Choroid plexus epithelial cell (primary cell): ENCODE measurements around the gene ZNF564.

Source experiments
- DNase-seq: peaks from one replicate; pipeline ENCODE4 v3.0.0-alpha.2; 2010; ENCODE audit warnings: low read depth
- H3K4me3 ChIP-seq: 2 replicates; pipeline ENCODE4 v1.5.1; 2011; ENCODE audit warnings: low read depth, mild to moderate bottlenecking, control low read depth, low read length, moderate library complexity
- TF ChIP-seq, protein P1 (sequence below): conservative IDR thresholded peaks from 2 replicates; pipeline ENCODE4 v1.5.1; 2011; ENCODE audit warnings: low read depth, mild to moderate bottlenecking, control low read depth, inconsistent platforms, low read length, moderate library complexity

Gene ZNF564

DNA sequence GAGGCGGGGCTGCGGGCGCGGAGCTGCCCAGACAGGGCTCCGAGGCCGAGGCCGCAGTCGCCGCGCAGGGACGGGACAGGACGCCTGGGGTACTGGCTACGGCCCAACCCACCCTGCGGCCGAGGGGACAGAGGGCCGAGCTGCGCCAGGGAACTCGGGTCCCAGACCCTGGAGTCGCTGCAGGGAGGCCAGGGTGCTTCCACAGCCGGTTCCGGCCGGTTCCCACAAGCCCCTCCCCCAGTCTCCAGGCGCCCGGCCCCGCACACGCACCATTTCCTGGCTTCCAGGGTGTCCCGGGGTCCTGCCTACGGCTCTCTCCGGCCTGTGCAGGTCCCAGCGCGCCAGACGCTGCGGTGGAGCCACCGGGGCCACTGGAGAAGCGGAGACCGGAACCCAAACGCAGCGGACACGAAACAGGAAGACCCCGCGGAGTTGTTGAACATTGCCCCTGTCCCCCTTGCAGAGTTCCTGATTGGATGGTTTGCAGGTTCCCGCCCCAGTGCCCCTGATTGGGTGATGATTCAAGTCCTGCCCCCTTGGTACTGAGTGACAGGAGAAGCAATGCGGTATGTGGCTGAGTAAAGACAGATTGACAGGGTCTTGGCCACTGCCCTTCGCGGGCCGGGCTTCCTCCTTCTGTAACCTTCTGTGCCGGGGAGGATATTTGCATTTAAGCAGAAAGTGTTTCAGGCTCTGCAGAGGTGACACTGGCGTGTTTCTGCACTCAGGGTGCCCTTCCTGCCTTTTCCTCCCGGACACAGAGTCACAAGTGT lies at the start of gene ZNF564:
Gene ZNF564, minus strand, starts transcription at position 423 of the 773 bp plus-strand sequence. Its CDS starts 150 bp downstream, at position 273.
- peak within 1 kb of the TSS; percentile 98 for H3K4me3 ChIP-seq
- TF ChIP-seq, protein P1, sequence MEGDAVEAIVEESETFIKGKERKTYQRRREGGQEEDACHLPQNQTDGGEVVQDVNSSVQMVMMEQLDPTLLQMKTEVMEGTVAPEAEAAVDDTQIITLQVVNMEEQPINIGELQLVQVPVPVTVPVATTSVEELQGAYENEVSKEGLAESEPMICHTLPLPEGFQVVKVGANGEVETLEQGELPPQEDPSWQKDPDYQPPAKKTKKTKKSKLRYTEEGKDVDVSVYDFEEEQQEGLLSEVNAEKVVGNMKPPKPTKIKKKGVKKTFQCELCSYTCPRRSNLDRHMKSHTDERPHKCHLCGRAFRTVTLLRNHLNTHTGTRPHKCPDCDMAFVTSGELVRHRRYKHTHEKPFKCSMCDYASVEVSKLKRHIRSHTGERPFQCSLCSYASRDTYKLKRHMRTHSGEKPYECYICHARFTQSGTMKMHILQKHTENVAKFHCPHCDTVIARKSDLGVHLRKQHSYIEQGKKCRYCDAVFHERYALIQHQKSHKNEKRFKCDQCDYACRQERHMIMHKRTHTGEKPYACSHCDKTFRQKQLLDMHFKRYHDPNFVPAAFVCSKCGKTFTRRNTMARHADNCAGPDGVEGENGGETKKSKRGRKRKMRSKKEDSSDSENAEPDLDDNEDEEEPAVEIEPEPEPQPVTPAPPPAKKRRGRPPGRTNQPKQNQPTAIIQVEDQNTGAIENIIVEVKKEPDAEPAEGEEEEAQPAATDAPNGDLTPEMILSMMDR, result no peak
- peak; percentile 99 for DNase-seq

DNA sequence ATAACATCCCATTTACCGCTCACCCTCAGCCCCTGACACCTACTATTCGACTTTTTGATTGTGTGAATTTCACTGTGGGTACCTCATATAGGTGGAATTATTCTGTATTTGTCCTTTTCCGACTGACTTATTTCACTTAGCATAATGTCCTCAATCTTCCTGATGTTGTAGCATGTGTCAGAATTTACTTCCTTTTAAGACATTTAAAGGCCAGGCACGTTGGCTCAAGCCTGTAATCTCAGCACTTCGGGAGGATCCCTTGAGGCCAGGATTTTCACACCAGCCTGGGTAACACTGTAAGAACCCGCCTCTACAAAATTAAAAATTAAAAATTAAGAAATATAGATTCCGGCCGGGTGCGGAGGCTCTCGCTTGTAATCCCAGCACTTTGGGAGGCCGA lies 46.3 kb upstream of the ZNF564 start:
- TF ChIP-seq, protein P1, result no peak
- DNase-seq, result no peak

DNA sequence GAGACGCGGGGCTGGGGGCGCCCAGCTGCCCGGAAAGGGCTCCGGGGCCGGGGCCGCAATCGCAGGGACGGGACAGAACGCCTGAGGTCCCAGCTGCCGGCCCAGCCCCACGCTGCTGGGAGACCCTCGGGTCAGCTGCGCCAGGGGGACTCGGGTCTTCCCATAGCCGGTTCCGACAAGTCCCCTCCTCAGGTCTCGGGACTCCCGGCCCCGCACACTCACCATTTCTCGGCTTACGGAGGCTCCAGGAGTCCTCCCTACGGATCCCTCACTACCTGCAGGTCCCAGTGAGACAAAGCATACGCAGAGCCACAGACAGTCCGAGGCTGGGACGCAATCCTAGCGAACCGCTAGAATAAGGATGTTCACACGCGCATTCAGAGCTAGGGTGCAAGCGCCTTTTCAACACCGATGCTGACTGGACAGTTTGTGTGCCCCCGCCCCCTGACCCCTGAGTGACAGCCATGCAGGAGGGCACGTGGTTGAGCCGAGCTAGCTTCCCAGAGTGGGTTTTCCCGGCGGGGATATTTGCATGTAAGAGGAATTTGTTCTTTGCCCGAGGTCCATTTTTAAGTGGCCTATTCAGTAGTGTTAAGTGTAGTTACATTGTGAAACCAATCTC lies 45.8 kb upstream of the ZNF564 start:
- no peak overlapping the region for H3K4me3 ChIP-seq
- no peak for DNase-seq
- TF ChIP-seq, protein P1, result no peak

More for the DNA sequence above, 46.3 kb upstream of the ZNF564 start:
- no peak overlapping the region for H3K4me3 ChIP-seq

DNA sequence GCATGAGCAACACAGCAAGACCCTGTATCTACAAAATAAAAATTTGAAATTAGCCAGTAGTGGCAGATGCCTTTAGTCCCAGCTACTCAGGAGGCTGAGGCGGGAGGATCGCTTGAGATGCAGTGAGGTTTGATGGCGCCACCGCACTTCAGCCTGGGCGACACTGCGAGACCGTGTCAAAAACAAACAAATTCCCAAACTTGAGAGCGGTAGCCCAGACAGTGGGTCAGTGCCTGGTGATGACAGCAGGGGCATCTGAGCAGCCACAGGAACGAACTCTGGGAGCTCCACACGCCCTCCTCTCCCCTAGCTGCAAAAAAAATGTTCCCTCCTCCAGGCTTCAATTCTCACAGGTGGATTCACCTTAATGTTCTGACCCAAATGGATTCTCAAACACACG lies 45.2 kb upstream of the ZNF564 start:
- no peak for DNase-seq
- TF ChIP-seq, protein P1, result no peak
- no peak overlapping the region for H3K4me3 ChIP-seq

DNA sequence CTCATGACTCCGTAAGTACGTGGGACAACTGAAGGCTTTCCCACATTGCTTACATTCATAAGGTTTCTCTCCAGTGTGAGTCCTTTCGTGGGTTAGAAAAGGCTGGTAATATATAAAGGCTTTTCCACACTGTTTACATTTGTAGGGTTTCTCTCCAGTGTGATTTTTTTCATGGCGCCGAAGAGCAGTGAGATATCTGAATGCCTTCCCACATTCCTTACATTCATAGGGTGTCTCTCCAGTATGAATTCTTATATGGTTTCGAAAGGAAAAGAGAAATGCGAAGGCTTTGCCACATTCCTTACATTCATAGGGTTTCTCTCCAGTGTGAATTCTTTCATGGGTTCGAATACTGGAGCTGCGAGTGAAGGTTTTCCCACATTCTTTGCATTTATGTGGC lies 29.8 kb upstream of the ZNF564 start:
- no peak overlapping the region for H3K4me3 ChIP-seq
- no peak for DNase-seq
- TF ChIP-seq, protein P1, result no peak

DNA sequence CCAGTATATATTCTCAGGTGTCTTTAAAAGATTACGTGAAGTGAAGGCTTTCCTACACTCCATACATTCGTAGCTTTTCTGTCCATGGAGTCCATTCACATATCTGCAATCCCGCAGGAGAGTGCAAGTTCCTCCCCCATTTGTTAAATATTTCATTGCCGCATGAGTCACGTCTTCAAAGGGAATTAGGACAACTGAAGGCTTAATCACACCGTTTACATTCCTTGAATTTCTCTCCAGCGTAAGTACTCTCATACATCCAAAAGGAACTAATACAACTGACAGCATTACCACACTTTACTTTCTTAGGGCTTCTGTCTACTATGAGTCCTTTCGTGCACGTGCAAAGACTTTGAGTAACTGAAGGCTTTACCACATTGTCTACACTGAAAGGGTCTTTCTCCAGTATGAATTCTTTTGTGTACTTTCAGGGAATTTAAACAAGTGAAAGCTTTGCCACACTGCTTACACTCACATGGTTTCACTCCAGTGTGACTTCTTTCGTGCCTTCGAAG lies 29.0 kb upstream of the ZNF564 start:
- peak; percentile 12 for DNase-seq
- TF ChIP-seq, protein P1, result no peak
- no peak overlapping the region for H3K4me3 ChIP-seq
